ENCODE measurements around the gene TMEM150B. TPM values are rescaled to one million over a fixed set of nuclear protein-coding genes. Genes with fewer than 3 reads are reported as not detected.

Gene TMEM150B
- total and polyA plus RNA-seq, 7 donors: 2.4 to 18.7 (median 7.2) TPM; not detected in 1

DNA sequence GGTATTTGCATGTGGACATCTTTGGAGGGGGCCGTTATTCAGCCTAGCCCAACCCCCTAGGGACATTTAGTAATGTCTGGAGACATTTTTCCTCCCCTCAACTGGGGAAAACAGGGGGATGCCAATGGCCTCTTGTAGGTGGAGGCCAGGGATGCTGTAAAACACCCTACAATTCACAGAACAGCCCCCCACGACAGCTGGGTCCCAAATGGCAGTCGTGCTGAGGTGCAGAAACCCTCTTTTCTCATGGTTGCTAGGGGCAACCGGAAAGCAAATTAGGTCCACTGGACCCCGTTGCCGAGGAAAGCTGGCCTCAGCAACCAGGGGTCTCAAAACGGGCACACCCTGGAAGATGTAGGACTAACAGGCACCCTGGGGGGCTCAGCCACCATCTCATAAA is 14.6 kb downstream of the TMEM150B start:
- WGBS, 2 donors: 83 to 88% methylated on average over 7 of the region's 7 CpGs
- Histone ChIP-seq H3K27ac (no peak overlapping the region), H3K27me3 (no peaks in the 10 kb centered on the region), H3K36me3 (peaks cover 0 to 32% (median 15%) of the 10 kb centered on the region in 4 donors), H3K4me1 (no peaks in the 10 kb centered on the region), H3K9me3 (no peaks in the 10 kb centered on the region), H3K4me3 (no peak overlapping the region)
- no peak for DNase-seq
- intact Hi-C loops (cut with DNase I): no loop called here
- TF ChIP-seq POLR2AphosphoS5 (IDR thresholded peaks at IDR 0.05): no peak

DNA sequence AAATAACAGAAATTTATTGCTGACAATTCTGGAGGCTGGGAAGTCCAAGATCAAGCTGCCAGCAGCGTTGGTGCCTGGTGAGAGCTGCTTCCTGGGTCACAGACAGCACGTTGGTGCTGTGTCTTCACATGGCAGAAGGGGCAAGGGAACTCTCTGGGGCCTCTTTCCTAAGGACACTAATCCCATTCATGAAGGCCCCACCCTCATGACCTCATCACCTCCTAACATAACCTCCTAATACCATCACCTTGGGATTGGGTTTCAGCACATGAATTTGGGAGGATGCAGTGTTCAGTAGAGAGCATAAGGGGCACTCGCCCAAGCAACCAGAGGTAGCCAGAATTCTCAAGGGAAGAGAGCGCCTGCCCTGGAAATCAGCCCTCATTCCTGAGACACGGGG is 15.7 kb downstream of the TMEM150B start:
- Histone ChIP-seq H3K9me3 (no peaks in the 10 kb centered on the region), H3K4me1 (no peaks in the 10 kb centered on the region), H3K36me3 (peaks cover 0 to 38% (median 15%) of the 10 kb centered on the region in 4 donors), H3K27ac (no peak overlapping the region), H3K4me3 (no peak overlapping the region), H3K27me3 (no peaks in the 10 kb centered on the region)
- intact Hi-C loops (cut with DNase I): no loop called here
- no peak for DNase-seq
- TF ChIP-seq, protein P1, sequence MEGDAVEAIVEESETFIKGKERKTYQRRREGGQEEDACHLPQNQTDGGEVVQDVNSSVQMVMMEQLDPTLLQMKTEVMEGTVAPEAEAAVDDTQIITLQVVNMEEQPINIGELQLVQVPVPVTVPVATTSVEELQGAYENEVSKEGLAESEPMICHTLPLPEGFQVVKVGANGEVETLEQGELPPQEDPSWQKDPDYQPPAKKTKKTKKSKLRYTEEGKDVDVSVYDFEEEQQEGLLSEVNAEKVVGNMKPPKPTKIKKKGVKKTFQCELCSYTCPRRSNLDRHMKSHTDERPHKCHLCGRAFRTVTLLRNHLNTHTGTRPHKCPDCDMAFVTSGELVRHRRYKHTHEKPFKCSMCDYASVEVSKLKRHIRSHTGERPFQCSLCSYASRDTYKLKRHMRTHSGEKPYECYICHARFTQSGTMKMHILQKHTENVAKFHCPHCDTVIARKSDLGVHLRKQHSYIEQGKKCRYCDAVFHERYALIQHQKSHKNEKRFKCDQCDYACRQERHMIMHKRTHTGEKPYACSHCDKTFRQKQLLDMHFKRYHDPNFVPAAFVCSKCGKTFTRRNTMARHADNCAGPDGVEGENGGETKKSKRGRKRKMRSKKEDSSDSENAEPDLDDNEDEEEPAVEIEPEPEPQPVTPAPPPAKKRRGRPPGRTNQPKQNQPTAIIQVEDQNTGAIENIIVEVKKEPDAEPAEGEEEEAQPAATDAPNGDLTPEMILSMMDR (IDR thresholded peaks at IDR 0.05): no peak
- TF ChIP-seq POLR2A (IDR thresholded peaks at IDR 0.05): no peak
- TF ChIP-seq EP300 (IDR thresholded peaks at IDR 0.05): no peak
- TF ChIP-seq POLR2AphosphoS5 (IDR thresholded peaks at IDR 0.05): no peak
- 89 to 92% methylated on average over 5 of the region's 5 CpGs for WGBS, 2 donors

DNA sequence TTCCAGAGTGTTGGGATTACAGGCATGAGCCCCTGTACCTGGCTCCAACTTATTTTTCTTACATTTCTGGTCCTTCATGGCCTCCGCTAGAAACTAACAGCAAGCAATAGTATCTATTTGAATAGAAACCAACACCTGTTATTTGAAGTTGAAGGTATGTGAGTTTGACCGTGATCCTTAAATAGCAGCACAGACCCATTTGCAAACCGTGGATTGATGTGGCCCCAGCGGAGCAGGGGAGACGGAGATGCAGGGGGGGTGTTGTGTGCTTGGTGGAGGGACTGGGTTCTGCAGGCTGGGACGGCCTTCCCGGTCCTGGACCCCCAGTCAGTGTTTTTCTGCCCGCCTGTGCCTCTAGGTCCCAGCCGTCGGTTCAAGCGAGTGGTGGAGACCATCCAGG is 16.9 kb downstream of the TMEM150B start:
- Histone ChIP-seq H3K27me3 (no peaks in the 10 kb centered on the region), H3K36me3 (peaks cover 4 to 50% (median 17%) of the 10 kb centered on the region in 4 donors), H3K4me1 (no peaks in the 10 kb centered on the region), H3K27ac (no peak overlapping the region), H3K9me3 (no peaks in the 10 kb centered on the region), H3K4me3 (no peak overlapping the region)
- TF ChIP-seq EP300 (IDR thresholded peaks at IDR 0.05) (no peak), POLR2A (IDR thresholded peaks at IDR 0.05) (no peak), POLR2AphosphoS5 (IDR thresholded peaks at IDR 0.05) (no peak)
- TF ChIP-seq, protein P1 (IDR thresholded peaks at IDR 0.05): no peak
- 90 to 93% methylated on average over 11 of the region's 11 CpGs for WGBS, 2 donors
- no peak for DNase-seq
- intact Hi-C loops (cut with DNase I): no loop called here

DNA sequence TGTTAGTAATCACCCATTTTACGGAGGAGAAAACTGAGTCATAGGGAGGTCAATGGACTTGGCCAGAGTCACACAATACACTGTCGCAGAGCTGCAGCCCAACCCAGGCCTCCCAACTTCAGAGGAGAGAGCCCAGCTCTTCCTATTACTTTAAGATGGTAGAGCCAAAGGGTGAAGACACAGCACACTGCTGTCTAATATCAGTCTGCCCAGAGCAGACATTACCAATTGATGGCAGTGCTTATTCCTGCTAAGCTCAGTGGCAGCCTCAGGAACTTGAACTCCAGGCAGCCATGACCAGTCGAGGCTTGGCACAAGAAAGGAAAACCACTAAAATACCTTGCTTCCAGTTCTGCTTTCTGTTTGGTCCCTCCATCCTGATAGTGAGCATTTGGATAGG is 18.4 kb downstream of the TMEM150B start:
- no peak for TF ChIP-seq POLR2AphosphoS5 (IDR thresholded peaks at IDR 0.05)
- TF ChIP-seq, protein P1 (IDR thresholded peaks at IDR 0.05): no peak
- no peak for TF ChIP-seq POLR2A (IDR thresholded peaks at IDR 0.05)
- TF ChIP-seq EP300 (IDR thresholded peaks at IDR 0.05): no peak
- intact Hi-C loops (cut with DNase I): no loop called here
- Histone ChIP-seq H3K9me3 (no peaks in the 10 kb centered on the region), H3K4me3 (no peak overlapping the region), H3K36me3 (peaks cover 4 to 58% (median 19%) of the 10 kb centered on the region in 4 donors), H3K4me1 (peaks cover 0 to 6% (median 5%) of the 10 kb centered on the region in 4 donors), H3K27ac (no peak overlapping the region), H3K27me3 (no peaks in the 10 kb centered on the region)
- WGBS, 2 donors: 64 to 82% methylated on average over 3 of the region's 3 CpGs
- DNase-seq: no peak

DNA sequence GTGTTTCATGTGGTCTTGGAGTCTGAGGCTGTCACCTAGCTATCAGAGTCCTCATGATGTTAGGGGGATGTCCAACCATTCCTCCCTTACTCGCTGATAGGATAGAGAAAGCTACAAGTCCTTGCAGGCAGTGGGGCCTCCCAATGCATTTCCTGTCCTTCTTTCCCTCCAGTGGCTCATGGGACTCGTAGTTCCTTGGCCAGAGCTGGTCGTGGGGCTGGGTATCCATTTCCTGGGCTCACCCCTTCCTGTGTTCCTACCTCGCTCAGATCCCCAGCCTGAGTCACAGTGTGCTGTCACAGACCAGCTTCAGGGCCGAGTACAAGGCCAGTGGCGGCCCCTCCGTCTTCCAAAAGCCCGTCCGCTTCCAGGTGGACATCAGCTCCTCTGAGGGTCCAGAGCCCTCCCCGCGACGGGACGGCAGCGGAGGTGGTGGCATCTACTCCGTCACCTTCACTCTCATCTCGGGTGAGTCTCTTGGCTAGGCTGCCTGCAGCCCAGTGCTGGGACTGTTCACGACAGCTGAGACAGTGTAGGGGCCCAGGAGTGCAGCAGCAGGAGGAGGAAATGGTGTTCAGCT is 19.1 kb downstream of the TMEM150B start:
- WGBS, 2 donors: 87 to 95% methylated on average over 17 of the region's 17 CpGs
- DNase-seq: no peak
- Histone ChIP-seq H3K9me3 (no peaks in the 10 kb centered on the region), H3K27me3 (no peaks in the 10 kb centered on the region), H3K4me3 (no peak overlapping the region), H3K4me1 (peaks cover 0 to 12% (median 10%) of the 10 kb centered on the region in 4 donors), H3K27ac (no peak overlapping the region), H3K36me3 (peaks cover 4 to 58% (median 19%) of the 10 kb centered on the region in 4 donors)
- TF ChIP-seq EP300 (IDR thresholded peaks at IDR 0.05) (no peak), POLR2AphosphoS5 (IDR thresholded peaks at IDR 0.05) (no peak)
- TF ChIP-seq, protein P1 (IDR thresholded peaks at IDR 0.05): no peak
- intact Hi-C loops (cut with DNase I): no loop called here
